IMR-90 (cell line): Measurements from ENCODE around the gene RAI1. TPM values are rescaled to one million over a fixed set of nuclear protein-coding genes. Genes with fewer than 3 reads are reported as not detected.

Experiments used
- ATAC-seq: fragments of 200-7000 bp; cut with Tn5 transposase; 2 replicates; pipeline ENCODE4 v1.9.1; 2020; ENCODE audit warnings: low read depth, mild to moderate bottlenecking, moderate library complexity
- BruUV-seq: library from RNA; stranded (reverse); fragments of 400-500 nt; replicated peaks from 2 replicates; lab custom pipeline; 2021; lab: Mats Ljungman, UMichigan
- CTCF ChIA-PET: fragments of 300-600 bp; formaldehyde crosslinking; extraction: SDS; loops from one replicate; lab custom pipeline; 2021; ENCODE audit warnings: antibody characterized with exemption; lab: Yijun Ruan, JAX
- POLR2A ChIA-PET: fragments of 300-600 bp; sonication (Branson Sonifier 250); formaldehyde crosslinking; loops from one replicate; lab custom pipeline; 2022; ENCODE audit warnings: antibody characterized with exemption; ENCODE audit not compliant: unreplicated experiment; lab: Charles Lee
- DNase-seq: peaks from one replicate; pipeline ENCODE4 v3.0.0; 2013
- H2AFZ ChIP-seq: replicated peaks from 2 replicates; pipeline ENCODE3; 2013; ENCODE audit warnings: low read length, mild to moderate bottlenecking; ENCODE audit not compliant: poor library complexity
- H2AK5ac ChIP-seq: 2 replicates; pipeline ENCODE4 v1.6.1; 2013; ENCODE audit warnings: low read depth, low read length, inconsistent platforms
- H2AK9ac ChIP-seq: replicated peaks from 2 replicates; pipeline ENCODE3; 2013; ENCODE audit warnings: mild to moderate bottlenecking, low read depth, low read length, moderate library complexity; ENCODE audit not compliant: poor library complexity
- H2BK120ac ChIP-seq: 2 replicates; pipeline ENCODE4 v1.6.1; 2013; ENCODE audit warnings: low read depth, low read length, inconsistent platforms
- H2BK15ac ChIP-seq: 3 replicates; pipeline ENCODE4 v1.6.1; 2013; ENCODE audit warnings: low read depth, low read length, inconsistent platforms
- H2BK20ac ChIP-seq: 2 replicates; pipeline ENCODE4 v1.6.1; 2013; ENCODE audit warnings: low read depth, mild to moderate bottlenecking, inconsistent platforms, low read length, moderate library complexity
- H2BK5ac ChIP-seq: 2 replicates; pipeline ENCODE4 v1.6.1; 2013; ENCODE audit warnings: mild to moderate bottlenecking, low read depth, low read length, inconsistent platforms; ENCODE audit not compliant: poor library complexity, severe bottlenecking
- H3K14ac ChIP-seq: replicated peaks from 2 replicates; pipeline ENCODE4 v1.6.1; 2013; ENCODE audit warnings: low read depth, low read length, inconsistent platforms
- H3K18ac ChIP-seq: 2 replicates; pipeline ENCODE4 v1.6.1; 2013; ENCODE audit warnings: low read depth, low read length, control low read depth
- H3K23ac ChIP-seq: 2 replicates; pipeline ENCODE4 v1.6.1; 2013; ENCODE audit warnings: low read depth, low read length, inconsistent platforms
- H3K27ac ChIP-seq: 2 replicates; pipeline ENCODE4 v1.5.1; 2013; ENCODE audit warnings: mild to moderate bottlenecking, control low read depth, low read length; ENCODE audit not compliant: insufficient read depth
- H3K27me3 ChIP-seq: 2 replicates; pipeline ENCODE4 v1.6.1; 2013; ENCODE audit warnings: low read length; ENCODE audit not compliant: control insufficient read depth, insufficient read depth
- H3K36me3 ChIP-seq: 2 replicates; pipeline ENCODE4 v1.6.1; 2013; ENCODE audit warnings: low read length, mixed read lengths; ENCODE audit not compliant: control insufficient read depth, insufficient read depth
- H3K4ac ChIP-seq: 2 replicates; pipeline ENCODE4 v1.6.1; 2013; ENCODE audit warnings: low read depth, low read length, inconsistent platforms
- H3K4me1 ChIP-seq: 2 replicates; pipeline ENCODE4 v1.6.1; 2013; ENCODE audit warnings: low read length, mixed read lengths; ENCODE audit not compliant: control insufficient read depth, insufficient read depth
- H3K4me2 ChIP-seq: 2 replicates; pipeline ENCODE4 v1.6.1; 2013; ENCODE audit warnings: low read depth, mild to moderate bottlenecking, control low read depth, low read length, moderate library complexity
- H3K4me3 ChIP-seq: 2 replicates; pipeline ENCODE4 v1.5.1; 2013; ENCODE audit warnings: low read depth, mild to moderate bottlenecking, control low read depth, low read length, moderate library complexity; ENCODE audit not compliant: insufficient read depth
- H3K56ac ChIP-seq: 2 replicates; pipeline ENCODE4 v1.6.1; 2013; ENCODE audit warnings: low read length, inconsistent platforms; ENCODE audit not compliant: insufficient read depth; ENCODE audit errors: extremely low read depth
- H3K79me1 ChIP-seq, 2 experiments: 2 replicates each; pipeline ENCODE4 v1.6.1; 2013; ENCODE audit warnings: low read length in 2 of 2, inconsistent platforms in 1 of 2, low read depth in 1 of 2
- H3K9ac ChIP-seq: 2 replicates; pipeline ENCODE4 v1.6.1; 2013; ENCODE audit warnings: low read depth, low read length, control low read depth
- H3K9me1 ChIP-seq: 2 replicates; pipeline ENCODE4 v1.6.1; 2013; ENCODE audit warnings: low read length, inconsistent platforms; ENCODE audit not compliant: insufficient read depth
- H3K9me3 ChIP-seq: 2 replicates; pipeline ENCODE4 v1.6.1; 2013; ENCODE audit warnings: low read length; ENCODE audit not compliant: control insufficient read depth, insufficient read depth
- H4K20me1 ChIP-seq: 2 replicates; pipeline ENCODE4 v1.6.1; 2013; ENCODE audit warnings: low read length, inconsistent platforms; ENCODE audit not compliant: insufficient read depth
- H4K5ac ChIP-seq: 2 replicates; pipeline ENCODE4 v1.6.1; 2013; ENCODE audit warnings: mild to moderate bottlenecking, low read depth, low read length, control low read depth
- H4K8ac ChIP-seq, 2 experiments: 2 replicates each; pipeline ENCODE4 v1.6.1; 2013; ENCODE audit warnings: low read depth in 2 of 2, low read length in 2 of 2, control low read depth in 1 of 2, inconsistent platforms in 1 of 2
- H4K91ac ChIP-seq: 2 replicates; pipeline ENCODE4 v1.6.1; 2013; ENCODE audit warnings: low read depth, low read length, inconsistent platforms; ENCODE audit not compliant: insufficient read depth
- BHLHE40 ChIP-seq: fragments of 150-350 bp; IDR thresholded peaks from 2 replicates; pipeline ENCODE4 v1.6.1; 2016; ENCODE audit warnings: mild to moderate bottlenecking, low read depth, low read length
- CEBPB ChIP-seq: IDR thresholded peaks from 2 replicates; pipeline ENCODE4 v1.6.1; 2012; ENCODE audit warnings: low read depth, low read length, improper control_type of control experiment
- CHD1 ChIP-seq: IDR thresholded peaks from 2 replicates; pipeline ENCODE4 v1.6.1; 2012; ENCODE audit warnings: low read depth, low read length, improper control_type of control experiment
- CTCF ChIP-seq: conservative IDR thresholded peaks from 2 replicates; pipeline ENCODE4 v1.5.1; 2012; ENCODE audit warnings: mild to moderate bottlenecking, low read depth, low read length, improper control_type of control experiment
- ELK1 ChIP-seq: fragments of 150-350 bp; IDR thresholded peaks from 2 replicates; pipeline ENCODE4 v1.6.1; 2016; ENCODE audit warnings: low read depth, mild to moderate bottlenecking, low read length, moderate library complexity, borderline replicate concordance
- FOS ChIP-seq: fragments of 150-350 bp; IDR thresholded peaks from 2 replicates; pipeline ENCODE4 v1.6.1; 2016; ENCODE audit warnings: low read depth, low read length
- MAFK ChIP-seq: IDR thresholded peaks from 2 replicates; pipeline ENCODE4 v1.6.1; 2012; ENCODE audit warnings: low read depth, low read length, improper control_type of control experiment
- MAZ ChIP-seq: IDR thresholded peaks from 2 replicates; pipeline ENCODE4 v1.6.1; 2012; ENCODE audit warnings: low read depth, mild to moderate bottlenecking, low read length, improper control_type of control experiment, moderate library complexity, borderline replicate concordance
- MXI1 ChIP-seq: IDR thresholded peaks from 2 replicates; pipeline ENCODE4 v1.6.1; 2012; ENCODE audit warnings: low read depth, mild to moderate bottlenecking, low read length, moderate library complexity, borderline replicate concordance
- NFE2L2 ChIP-seq: fragments of 150-350 bp; IDR thresholded peaks from 2 replicates; pipeline ENCODE4 v1.6.1; 2016; ENCODE audit warnings: low read depth, mild to moderate bottlenecking, low read length
- POLR2A ChIP-seq: IDR thresholded peaks from 2 replicates; pipeline ENCODE4 v1.6.1; 2012; ENCODE audit warnings: mild to moderate bottlenecking, low read depth, low read length
- RAD21 ChIP-seq: IDR thresholded peaks from 2 replicates; pipeline ENCODE4 v1.6.1; 2012; ENCODE audit warnings: low read length, improper control_type of control experiment
- RCOR1 ChIP-seq: IDR thresholded peaks from 2 replicates; pipeline ENCODE4 v1.6.1; 2012; ENCODE audit warnings: mild to moderate bottlenecking, low read length, improper control_type of control experiment; ENCODE audit not compliant: insufficient replicate concordance
- RFX5 ChIP-seq: IDR thresholded peaks from 2 replicates; pipeline ENCODE4 v1.8.0; 2012; ENCODE audit warnings: low read depth, mild to moderate bottlenecking, low read length, moderate library complexity
- SMC3 ChIP-seq: fragments of 150-350 bp; IDR thresholded peaks from 2 replicates; pipeline ENCODE4 v1.6.1; 2016; ENCODE audit warnings: low read depth, mild to moderate bottlenecking, antibody characterized with exemption, low read length, moderate library complexity
- USF2 ChIP-seq: fragments of 150-350 bp; IDR thresholded peaks from 2 replicates; pipeline ENCODE4 v1.6.1; 2017; ENCODE audit warnings: mild to moderate bottlenecking, antibody characterized with exemption, low read length, low read depth
- WGBS, 2 experiments: methylation state at CpG; one replicate each; pipeline versions ENCODE4 v1.1.5 to v1.1.7; 2013; ENCODE audit warnings: missing lambda C conversion rate in 2 of 2; ENCODE audit not compliant: insufficient read length in 1 of 2; ENCODE audit errors: extremely low coverage in 2 of 2; 5-methylcytosine and 5-hydroxymethylcytosine counted together
- dilution Hi-C: fragments of 300-500 bp; cut with HindIII; formaldehyde crosslinking; loops from one replicate; pipeline ENCODE4 v1.14.3; 2018; ENCODE audit warnings: low sequenced_read_pairs; ENCODE audit not compliant: unreplicated experiment
- in situ Hi-C: fragments of 300-500 bp; cut with MboI; formaldehyde crosslinking; loops from 3 replicates; pipeline ENCODE4 v1.14.3; 2019; ENCODE audit warnings: low sequenced_read_pairs, inconsistent platforms, mixed read lengths
- intact Hi-C: fragments of 100-400 bp; cut with micrococcal nuclease; formaldehyde crosslinking; loops from 2 replicates; pipeline ENCODE4 v1.10.0; 2022
- polyA plus RNA-seq, 3 experiments: library from polyadenylated mRNA; depleted of rRNA; stranded (reverse); fragments of >200 nt; gene quantifications; 2 replicates each; pipeline ENCODE4 v1.2.3, GENCODE V29; 2012; ENCODE audit warnings: low replicate concordance in 1 of 3
- total RNA-seq: library from RNA; depleted of rRNA; stranded (reverse); fragments of >200 nt; gene quantifications from 2 replicates; pipeline ENCODE4 v1.2.3, GENCODE V29; 2012

The RAI1 gene
- total and polyA plus RNA-seq, 2 of the 4 experiments (the other 2 are of a cell fraction) = 1.8 to 10.5 TPM

- TF ChIP-seq POLR2A (no peak), NFE2L2 (no peak), CEBPB (no peak), USF2 (no peak), RAD21 (no peak), CHD1 (no peak), MXI1 (no peak), MAFK (no peak), FOS (no peak), ELK1 (no peak), MAZ (no peak), CTCF (no peak), RCOR1 (no peak), RFX5 (no peak), SMC3 (no peak), BHLHE40 (no peak)
- no peak overlapping the region for H4K5ac ChIP-seq
- H2BK15ac ChIP-seq = no peak overlapping the region
- no peak overlapping the region for H4K91ac ChIP-seq
- H3K4me3 ChIP-seq = no peak overlapping the region
- H3K27ac ChIP-seq = no peak overlapping the region
- H3K79me1 ChIP-seq = peaks cover 44 to 92% of the 10 kb centered on the region in 2 experiments
- CTCF ChIA-PET = interaction anchor here (1.1 kb wide), 1 partner anchor 37 kb away, joined by 3 read pairs; no protein-coding TSS in a partner anchor
- 0 out of 2 replicates have a peak overlapping the region, but pooled peaks have one; percentile 50 for H2AK5ac ChIP-seq
- no peak overlapping the region for H3K14ac ChIP-seq
- no peak overlapping the region for H2BK120ac ChIP-seq
- H3K56ac ChIP-seq = no peak overlapping the region
- no peak overlapping the region for H3K4ac ChIP-seq
- no peak overlapping the region for H3K18ac ChIP-seq
- H2AK9ac ChIP-seq = no peak overlapping the region
- H3K9me3 ChIP-seq = no peaks in the 10 kb centered on the region
- dilution Hi-C loops (no loop called here), intact Hi-C loops (loop anchor here (10.0 kb wide), 1 partner anchor 393 kb away; no protein-coding TSS in a partner anchor), in situ Hi-C loops (no loop called here)
- H3K4me2 ChIP-seq = no peak overlapping the region
- H2BK5ac ChIP-seq = no peak overlapping the region
- ATAC-seq = no peak
- peaks cover 86% of the 10 kb centered on the region for H4K20me1 ChIP-seq
- H2BK20ac ChIP-seq = no peak overlapping the region
- H3K36me3 ChIP-seq = peaks cover 5% of the 10 kb centered on the region; the same call in 1 of the 2 replicates
- H3K27me3 ChIP-seq = no peaks in the 10 kb centered on the region
- no peak overlapping the region for H3K23ac ChIP-seq
- H3K9ac ChIP-seq = no peak overlapping the region
- peaks cover 16% of the 10 kb centered on the region for H3K4me1 ChIP-seq
- BruUV-seq = no TSS peak
- no peak for DNase-seq
- no CpG with 5 or more reads among the region's 3 CpGs for WGBS, 2 experiments
- POLR2A ChIA-PET = no interaction called here
- H3K9me1 ChIP-seq = peaks cover 34% of the 10 kb centered on the region
- no peak overlapping the region for H4K8ac ChIP-seq
- H2AFZ ChIP-seq = no peak overlapping the region
Observed at GRCh38 chr17:17748179-17748578, 66.9 kb downstream of the RAI1 start.
